ENCODE results near the gene SCAF1.

DNA sequence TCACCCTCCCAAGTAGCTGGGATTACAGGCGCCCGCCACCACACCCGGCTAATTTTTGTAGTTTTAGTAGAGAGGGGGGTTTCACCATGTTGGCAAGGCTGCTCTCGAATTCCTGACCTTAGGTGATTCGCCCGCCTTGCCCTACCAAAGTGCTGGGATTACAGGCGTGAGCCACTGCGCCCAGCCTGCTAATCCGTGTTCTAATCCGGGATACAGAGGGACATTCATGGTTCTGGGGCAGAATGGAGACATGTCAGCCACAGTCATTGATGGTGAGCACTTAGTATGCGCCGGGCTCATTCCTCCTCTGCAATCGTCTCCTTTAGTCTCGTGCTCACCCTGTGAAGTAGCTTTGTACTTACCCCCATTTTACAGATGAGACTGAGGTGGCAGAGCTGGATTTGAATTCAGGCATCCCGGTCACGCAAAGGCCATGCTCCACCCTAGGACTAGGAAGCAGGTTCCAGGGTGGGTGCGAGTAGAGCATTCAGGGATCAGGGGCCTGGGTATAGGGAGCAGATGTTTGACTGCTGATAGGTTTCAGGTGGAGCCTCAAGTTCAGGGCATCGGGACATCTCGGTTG, 10.3 kb upstream of the SCAF1 start:
- TF ChIP-seq, protein P1, sequence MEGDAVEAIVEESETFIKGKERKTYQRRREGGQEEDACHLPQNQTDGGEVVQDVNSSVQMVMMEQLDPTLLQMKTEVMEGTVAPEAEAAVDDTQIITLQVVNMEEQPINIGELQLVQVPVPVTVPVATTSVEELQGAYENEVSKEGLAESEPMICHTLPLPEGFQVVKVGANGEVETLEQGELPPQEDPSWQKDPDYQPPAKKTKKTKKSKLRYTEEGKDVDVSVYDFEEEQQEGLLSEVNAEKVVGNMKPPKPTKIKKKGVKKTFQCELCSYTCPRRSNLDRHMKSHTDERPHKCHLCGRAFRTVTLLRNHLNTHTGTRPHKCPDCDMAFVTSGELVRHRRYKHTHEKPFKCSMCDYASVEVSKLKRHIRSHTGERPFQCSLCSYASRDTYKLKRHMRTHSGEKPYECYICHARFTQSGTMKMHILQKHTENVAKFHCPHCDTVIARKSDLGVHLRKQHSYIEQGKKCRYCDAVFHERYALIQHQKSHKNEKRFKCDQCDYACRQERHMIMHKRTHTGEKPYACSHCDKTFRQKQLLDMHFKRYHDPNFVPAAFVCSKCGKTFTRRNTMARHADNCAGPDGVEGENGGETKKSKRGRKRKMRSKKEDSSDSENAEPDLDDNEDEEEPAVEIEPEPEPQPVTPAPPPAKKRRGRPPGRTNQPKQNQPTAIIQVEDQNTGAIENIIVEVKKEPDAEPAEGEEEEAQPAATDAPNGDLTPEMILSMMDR (IDR thresholded peaks at IDR 0.05; ENCODE audit: low read length), result no peak
- TF ChIP-seq EZH2phosphoT487 (IDR thresholded peaks at IDR 0.05; ENCODE audit: low read length), result no peak
- TF ChIP-seq EZH2 (optimal IDR thresholded peaks at IDR 0.05; ENCODE audit: low read depth, low read length), result no peak

Data from MM.1S (cell line).